Esophagus muscularis mucosa (tissue), 4 donors: ENCODE data around the gene TOLLIP. TPM values are rescaled to one million over a fixed set of nuclear protein-coding genes. Genes with fewer than 3 reads are reported as not detected.

Experiments used
- DNase-seq: peaks from one replicate; pipeline ENCODE4 v3.0.0-alpha.2; 2017; ENCODE audit errors: extremely low spot score
- H3K27ac ChIP-seq, 4 donors: fragments of 200-600 bp; sonication (generic); replicated peaks in 1 of 4; 1 replicate in 3 of 4; 2 replicates in 1 of 4; pipeline ENCODE4 v1.5.1; 2016 to 2019; ENCODE audit warnings: mild to moderate bottlenecking in 1 of 4
- H3K27me3 ChIP-seq, 4 donors: fragments of 200-600 bp; sonication (generic); one replicate each; pipeline versions ENCODE4 v1.5.1 to v1.6.0; 2016 to 2019
- H3K36me3 ChIP-seq, 4 donors: fragments of 200-600 bp; sonication (generic); one replicate each; pipeline ENCODE4 v1.5.1; 2016 to 2019
- H3K4me1 ChIP-seq, 4 donors: fragments of 200-600 bp; sonication (generic); one replicate each; pipeline ENCODE4 v1.5.1; 2016 to 2019
- H3K4me3 ChIP-seq, 4 donors: fragments of 200-600 bp; sonication (generic); 1 replicate in 2 of 4; 2 replicates in 2 of 4; pipeline ENCODE4 v1.5.1; 2016 to 2019; ENCODE audit warnings: mild to moderate bottlenecking in 4 of 4, moderate library complexity in 1 of 4
- H3K9me3 ChIP-seq, 4 donors: fragments of 200-600 bp; sonication (generic); 1 replicate in 3 of 4; 2 replicates in 1 of 4; pipeline ENCODE4 v1.5.1; 2016 to 2019
- CTCF ChIP-seq, 3 experiments: fragments of 200-600 bp in 2 of 3; fragments of 450-650 bp in 1 of 3; sonication (generic) in 2 of 3; IDR thresholded peaks; one replicate each; pipeline ENCODE4 v1.5.1; 2017 to 2019; ENCODE audit warnings: antibody characterized with exemption in 3 of 3, mild to moderate bottlenecking in 2 of 3, moderate library complexity in 1 of 3
- EP300 ChIP-seq: sonication (generic); formaldehyde crosslinking; IDR thresholded peaks from one replicate; pipeline ENCODE4 v1.6.1; 2017; ENCODE audit warnings: antibody characterized with exemption
- POLR2A ChIP-seq: fragments of 450-650 bp; IDR thresholded peaks from one replicate; pipeline ENCODE4 v1.6.1; 2017; ENCODE audit warnings: antibody characterized with exemption, moderate library complexity, mild to moderate bottlenecking, low read depth
- POLR2AphosphoS5 ChIP-seq, 2 donors: sonication (generic); formaldehyde crosslinking; IDR thresholded peaks; one replicate each; pipeline ENCODE4 v1.6.1; 2017; ENCODE audit warnings: antibody characterized with exemption in 2 of 2
- WGBS: methylation state at CpG from one replicate; pipeline ENCODE4 v1.1.5; 2018; 5-methylcytosine and 5-hydroxymethylcytosine counted together
- intact Hi-C: fragments of 100-400 bp; cut with DNase I; formaldehyde crosslinking; loops from one replicate; pipeline ENCODE4 v1.15.1; 2023
- total RNA-seq, 4 donors: library from RNA; depleted of rRNA; stranded (reverse); fragments of >200 nt; gene quantifications; one replicate each; pipeline versions ENCODE4 v1.1.0 to v1.2.1, GENCODE V29; 2016

TOLLIP gene
- total RNA-seq, 4 donors from 2014 or later, result 33.2 to 71.6 (median 58.6) TPM

- Histone ChIP-seq H3K27ac (no peak overlapping the region), H3K27me3 (no peaks in the 10 kb centered on the region), H3K4me1 (peaks cover 4 to 15% (median 11%) of the 10 kb centered on the region in 4 donors), H3K4me3 (no peak overlapping the region), H3K36me3 (peaks cover 8 to 51% (median 38%) of the 10 kb centered on the region in 4 donors), H3K9me3 (no peaks in the 10 kb centered on the region)
- intact Hi-C loops, result no loop called here
- TF ChIP-seq CTCF (IDR thresholded peaks at IDR 0.05) (no peak), EP300 (no peak), POLR2A (no peak), POLR2AphosphoS5 (IDR thresholded peaks at IDR 0.05) (no peak)
- 80% methylated on average over 4 of the region's 30 CpGs for WGBS
- DNase-seq, result no peak
These were observed 37.5 kb downstream of the TOLLIP start for GRCh38 chr11:1271927-1272326.

GRCh38 chr11:1271406-1271805 lies 38.0 kb downstream of the TOLLIP start:
- intact Hi-C loops, result no loop called here
- no peaks in the 10 kb centered on the region for H3K9me3 ChIP-seq
- H3K4me1 ChIP-seq, result peaks cover 0 to 10% (median 6%) of the 10 kb centered on the region in 4 donors
- H3K27ac ChIP-seq, result no peak overlapping the region
- no peak overlapping the region for H3K4me3 ChIP-seq
- TF ChIP-seq EP300 (no peak), POLR2AphosphoS5 (IDR thresholded peaks at IDR 0.05) (no peak), CTCF (IDR thresholded peaks at IDR 0.05) (no peak), POLR2A (no peak)
- no peaks in the 10 kb centered on the region for H3K27me3 ChIP-seq
- WGBS, result 93% methylated on average over 7 of the region's 9 CpGs
- DNase-seq, result no peak
- H3K36me3 ChIP-seq, result peaks cover 3 to 46% (median 33%) of the 10 kb centered on the region in 4 donors

- WGBS, result 80% methylated on average over 13 of the region's 13 CpGs
- H3K9me3 ChIP-seq, result no peaks in the 10 kb centered on the region
- H3K4me1 ChIP-seq, result peaks cover 0 to 6% (median 2%) of the 10 kb centered on the region in 4 donors
- DNase-seq, result no peak
- H3K36me3 ChIP-seq, result peaks cover 0 to 42% (median 28%) of the 10 kb centered on the region in 4 donors
- intact Hi-C loops, result no loop called here
- no peak overlapping the region for H3K4me3 ChIP-seq
- H3K27me3 ChIP-seq, result no peaks in the 10 kb centered on the region
- no peak overlapping the region for H3K27ac ChIP-seq
- TF ChIP-seq POLR2AphosphoS5 (IDR thresholded peaks at IDR 0.05) (no peak), POLR2A (no peak), CTCF (IDR thresholded peaks at IDR 0.05) (no peak), EP300 (no peak)
These were observed 38.4 kb downstream of the TOLLIP start for GRCh38 chr11:1271002-1271401.

GRCh38 chr11:1270476-1270875 lies 39.0 kb downstream of the TOLLIP start:
- no peak overlapping the region for H3K27ac ChIP-seq
- no peaks in the 10 kb centered on the region for H3K9me3 ChIP-seq
- H3K4me3 ChIP-seq, result no peak overlapping the region
- H3K36me3 ChIP-seq, result peaks cover 0 to 37% (median 23%) of the 10 kb centered on the region in 4 donors
- peaks cover 0 to 5% (median 0%) of the 10 kb centered on the region in 4 donors for H3K4me1 ChIP-seq
- DNase-seq, result no peak
- TF ChIP-seq CTCF (IDR thresholded peaks at IDR 0.05) (no peak), POLR2A (no peak), POLR2AphosphoS5 (IDR thresholded peaks at IDR 0.05) (no peak), EP300 (no peak)
- 100% methylated on average over 1 of the region's 10 CpGs for WGBS
- intact Hi-C loops, result no loop called here
- no peaks in the 10 kb centered on the region for H3K27me3 ChIP-seq

GRCh38 chr11:1269957-1270356 lies 39.5 kb downstream of the TOLLIP start:
- no peak overlapping the region for H3K27ac ChIP-seq
- no peaks in the 10 kb centered on the region for H3K27me3 ChIP-seq
- intact Hi-C loops, result loop anchor here (10.0 kb wide), 2 partner anchors 65 to 115 kb away; partner anchors contain the start of gene BRSK2
- no peak for DNase-seq
- 85% methylated on average over 2 of the region's 5 CpGs for WGBS
- TF ChIP-seq POLR2AphosphoS5 (IDR thresholded peaks at IDR 0.05) (no peak), CTCF (IDR thresholded peaks at IDR 0.05) (no peak), EP300 (no peak), POLR2A (no peak)
- H3K36me3 ChIP-seq, result peaks cover 0 to 32% (median 18%) of the 10 kb centered on the region in 4 donors
- H3K9me3 ChIP-seq, result no peaks in the 10 kb centered on the region
- peaks cover 0 to 5% (median 0%) of the 10 kb centered on the region in 4 donors for H3K4me1 ChIP-seq
- H3K4me3 ChIP-seq, result no peak overlapping the region
